ENCODE measurements around the gene CD48.

The CD48 gene

DNA sequence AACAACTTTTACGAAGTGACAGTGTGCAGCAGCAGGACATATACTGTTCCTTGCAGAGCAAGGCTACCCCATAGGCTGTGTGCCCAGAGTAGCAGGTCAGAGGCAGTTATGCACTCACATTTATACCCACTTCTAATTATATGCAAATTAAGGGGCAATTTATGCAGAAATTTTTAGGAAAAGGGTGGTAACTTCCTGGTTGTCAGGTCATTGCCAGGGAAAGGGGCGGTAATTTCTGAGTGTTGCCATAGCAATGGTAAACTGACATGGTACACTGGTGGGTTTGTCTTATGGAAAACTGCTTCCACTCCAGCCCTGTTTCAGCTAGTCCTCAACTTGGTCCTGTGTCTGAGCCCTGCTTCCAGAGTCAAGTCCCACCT, 52.8 kb downstream of the CD48 start:
- H3K27ac ChIP-seq: no peak overlapping the region
- H3K4me3 ChIP-seq: no peak overlapping the region
- DNase-seq: no peak
- no peaks in the 10 kb centered on the region for H3K4me1 ChIP-seq
- no peaks in the 10 kb centered on the region for H3K36me3 ChIP-seq
- intact Hi-C loops (cut with DNase I; ENCODE audit: low total_unique reads): no loop called here
- H3K27me3 ChIP-seq: no peaks in the 10 kb centered on the region
- H3K9me3 ChIP-seq: no peaks in the 10 kb centered on the region
- TF ChIP-seq, protein P1, sequence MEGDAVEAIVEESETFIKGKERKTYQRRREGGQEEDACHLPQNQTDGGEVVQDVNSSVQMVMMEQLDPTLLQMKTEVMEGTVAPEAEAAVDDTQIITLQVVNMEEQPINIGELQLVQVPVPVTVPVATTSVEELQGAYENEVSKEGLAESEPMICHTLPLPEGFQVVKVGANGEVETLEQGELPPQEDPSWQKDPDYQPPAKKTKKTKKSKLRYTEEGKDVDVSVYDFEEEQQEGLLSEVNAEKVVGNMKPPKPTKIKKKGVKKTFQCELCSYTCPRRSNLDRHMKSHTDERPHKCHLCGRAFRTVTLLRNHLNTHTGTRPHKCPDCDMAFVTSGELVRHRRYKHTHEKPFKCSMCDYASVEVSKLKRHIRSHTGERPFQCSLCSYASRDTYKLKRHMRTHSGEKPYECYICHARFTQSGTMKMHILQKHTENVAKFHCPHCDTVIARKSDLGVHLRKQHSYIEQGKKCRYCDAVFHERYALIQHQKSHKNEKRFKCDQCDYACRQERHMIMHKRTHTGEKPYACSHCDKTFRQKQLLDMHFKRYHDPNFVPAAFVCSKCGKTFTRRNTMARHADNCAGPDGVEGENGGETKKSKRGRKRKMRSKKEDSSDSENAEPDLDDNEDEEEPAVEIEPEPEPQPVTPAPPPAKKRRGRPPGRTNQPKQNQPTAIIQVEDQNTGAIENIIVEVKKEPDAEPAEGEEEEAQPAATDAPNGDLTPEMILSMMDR (IDR thresholded peaks at IDR 0.05): no peak

DNA sequence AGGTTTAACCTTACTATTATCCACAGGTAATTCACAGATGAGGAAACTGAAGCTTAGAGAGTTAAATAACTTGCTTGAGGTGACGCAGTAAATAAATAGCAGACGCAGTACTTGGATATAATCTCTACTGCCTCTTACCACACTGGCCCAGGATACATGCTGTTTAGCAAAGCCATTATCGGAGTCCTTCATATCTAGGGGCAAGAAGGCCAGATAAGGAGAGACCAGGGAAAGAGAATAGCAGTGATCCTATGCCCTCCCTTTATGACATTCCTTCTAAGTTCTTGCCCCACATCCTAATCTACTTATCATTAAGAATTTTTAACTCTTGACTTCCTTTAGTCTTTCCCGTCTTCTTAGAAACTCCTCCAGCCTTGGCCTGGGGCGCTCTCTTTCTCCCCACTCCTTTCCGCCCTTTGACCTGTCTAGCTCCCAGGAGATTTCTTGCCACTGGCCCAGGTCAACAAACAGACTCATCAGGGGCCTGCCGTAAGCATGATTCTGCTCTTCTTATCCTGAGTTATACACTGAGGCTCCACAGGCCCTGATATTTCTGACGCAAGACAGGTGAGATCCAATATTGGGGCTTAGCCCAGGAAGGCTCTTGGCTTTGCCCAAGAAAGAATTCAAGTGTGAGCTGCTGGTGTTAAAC, 53.3 kb downstream of the CD48 start:
- Histone ChIP-seq H3K9me3 (no peaks in the 10 kb centered on the region), H3K27ac (no peak overlapping the region), H3K4me1 (no peaks in the 10 kb centered on the region), H3K27me3 (no peaks in the 10 kb centered on the region), H3K36me3 (no peaks in the 10 kb centered on the region), H3K4me3 (no peak overlapping the region)
- intact Hi-C loops (cut with DNase I; ENCODE audit: low total_unique reads): no loop called here
- TF ChIP-seq, protein P1 (IDR thresholded peaks at IDR 0.05): no peak
- DNase-seq: no peak

DNA sequence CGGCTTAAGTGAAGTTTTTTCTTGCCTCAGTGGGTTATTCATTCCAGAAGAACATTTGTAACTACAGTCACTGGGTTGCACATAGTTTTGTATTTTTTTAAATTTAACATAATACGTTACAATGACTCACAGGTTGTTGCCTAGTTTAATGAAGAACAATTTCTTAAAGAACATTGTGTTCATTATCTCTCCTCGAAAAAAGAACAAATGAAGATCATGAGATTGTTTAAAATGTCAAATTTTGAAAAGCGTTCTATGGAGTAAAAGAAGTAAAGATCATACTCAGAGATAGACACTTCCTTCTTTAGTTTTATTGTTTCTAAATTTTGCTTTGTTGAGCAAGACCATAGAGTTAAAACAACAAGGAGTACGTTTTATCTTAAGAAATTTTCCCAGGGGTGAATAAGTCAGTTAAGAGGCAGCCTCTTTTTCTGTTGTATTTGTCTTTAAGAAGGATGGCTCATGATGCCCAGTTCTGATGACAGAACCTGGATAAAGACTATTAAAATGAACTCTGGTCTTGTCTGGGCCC, 54.3 kb downstream of the CD48 start:
- Histone ChIP-seq H3K4me1 (no peaks in the 10 kb centered on the region), H3K9me3 (no peaks in the 10 kb centered on the region), H3K4me3 (no peak overlapping the region), H3K27me3 (no peaks in the 10 kb centered on the region), H3K36me3 (no peaks in the 10 kb centered on the region), H3K27ac (no peak overlapping the region)
- DNase-seq: no peak
- intact Hi-C loops (cut with DNase I; ENCODE audit: low total_unique reads): no loop called here
- TF ChIP-seq, protein P1 (IDR thresholded peaks at IDR 0.05): no peak

DNA sequence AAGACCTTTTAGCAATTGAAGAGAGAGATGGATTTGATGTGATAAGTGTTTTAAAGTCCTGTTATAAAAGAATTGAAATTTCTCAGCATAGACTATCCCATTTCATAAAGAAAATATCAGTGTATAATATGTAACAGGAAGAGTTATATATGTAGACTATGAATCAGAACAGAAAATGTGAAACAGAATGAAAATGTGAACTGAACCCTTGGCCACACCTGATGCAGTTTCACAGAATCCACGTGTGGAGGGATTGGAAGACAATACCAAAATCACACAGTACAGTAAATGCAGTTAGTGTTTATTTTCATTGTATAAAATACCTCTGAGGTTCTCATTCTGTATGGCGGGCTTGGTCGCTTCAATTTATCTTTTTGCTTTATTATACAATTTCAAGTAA, 54.9 kb downstream of the CD48 start:
- H3K27ac ChIP-seq: no peak overlapping the region
- intact Hi-C loops (cut with DNase I; ENCODE audit: low total_unique reads): no loop called here
- H3K4me1 ChIP-seq: no peaks in the 10 kb centered on the region
- H3K27me3 ChIP-seq: no peaks in the 10 kb centered on the region
- TF ChIP-seq, protein P1 (IDR thresholded peaks at IDR 0.05): no peak
- no peaks in the 10 kb centered on the region for H3K36me3 ChIP-seq
- no peak overlapping the region for H3K4me3 ChIP-seq
- no peak for DNase-seq
- H3K9me3 ChIP-seq: no peaks in the 10 kb centered on the region

DNA sequence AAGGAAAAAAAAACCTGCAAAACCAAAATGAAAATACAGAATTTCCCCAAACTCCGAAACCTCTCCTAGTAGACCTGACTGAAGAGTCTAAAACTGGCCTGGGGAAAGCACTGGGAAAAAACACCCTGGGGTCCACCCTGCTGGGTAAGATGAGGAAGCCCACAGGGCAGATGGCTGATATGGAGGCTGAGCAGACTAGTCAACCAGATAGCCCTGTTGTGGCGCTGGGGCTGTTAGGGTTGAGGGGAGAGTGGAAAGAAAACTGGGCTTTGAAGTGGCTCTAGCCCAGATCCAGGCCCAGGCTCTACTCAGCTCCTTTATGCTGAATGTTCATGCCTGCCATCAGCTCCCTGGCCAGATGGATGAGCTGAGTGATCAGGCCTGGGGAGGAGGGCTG, 58.0 kb downstream of the CD48 start:
- no peak for DNase-seq

More for the DNA sequence above, 58.0 kb downstream of the CD48 start:
- intact Hi-C loops (cut with DNase I; ENCODE audit: low total_unique reads): no loop called here
- TF ChIP-seq, protein P1 (IDR thresholded peaks at IDR 0.05): no peak
- no peaks in the 10 kb centered on the region for H3K9me3 ChIP-seq
- no peak overlapping the region for H3K27ac ChIP-seq
- H3K27me3 ChIP-seq: no peaks in the 10 kb centered on the region
- no peaks in the 10 kb centered on the region for H3K4me1 ChIP-seq
- no peak overlapping the region for H3K4me3 ChIP-seq
- H3K36me3 ChIP-seq: no peaks in the 10 kb centered on the region

Data from tibial artery (tissue), 4 donors.